Natural killer cell (primary cell): ENCODE results near the gene PHTF1. TPM values are rescaled to one million over a fixed set of nuclear protein-coding genes. Genes with fewer than 3 reads are reported as not detected.

Experiments
- ATAC-seq, 3 donors: fragments of 150-1000 bp in 2 of 3; fragments of 200-7000 bp in 1 of 3; cut with Tn5 transposase; 1 replicate in 1 of 3; 2 replicates in 2 of 3; pipeline ENCODE4 v1.10.0; 2021; ENCODE audit warnings: mild to moderate bottlenecking in 2 of 3, moderate library complexity in 2 of 3
- DNase-seq, 2 donors: peaks; one replicate each; pipeline versions ENCODE4 v3.0.0 to v3.0.0-alpha.2; 2013 to 2021; ENCODE audit warnings: mixed read lengths in 1 of 2
- H3K27ac ChIP-seq: one replicate; pipeline ENCODE4 v1.5.1; 2013; ENCODE audit warnings: mild to moderate bottlenecking, low read length
- H3K27me3 ChIP-seq: one replicate; pipeline ENCODE4 v1.6.1; 2013; ENCODE audit warnings: low read length; ENCODE audit not compliant: control insufficient read depth, insufficient read depth
- H3K36me3 ChIP-seq: one replicate; pipeline ENCODE4 v1.6.1; 2013; ENCODE audit warnings: low read length; ENCODE audit not compliant: control insufficient read depth, insufficient read depth
- H3K4me1 ChIP-seq: one replicate; pipeline ENCODE4 v1.6.1; 2013; ENCODE audit warnings: low read length; ENCODE audit not compliant: control insufficient read depth, insufficient read depth
- H3K4me3 ChIP-seq: one replicate; pipeline ENCODE4 v1.5.1; 2013; ENCODE audit warnings: low read length
- H3K9me3 ChIP-seq: one replicate; pipeline ENCODE4 v1.6.1; 2013; ENCODE audit warnings: low read length; ENCODE audit not compliant: control insufficient read depth, insufficient read depth
- H3K27ac Mint-ChIP-seq, 2 donors: one replicate each; pipeline ENCODE4 v1.8.0; 2022; ENCODE audit warnings: mild to moderate bottlenecking in 2 of 2, mixed read lengths in 2 of 2, moderate library complexity in 1 of 2
- H3K27me3 Mint-ChIP-seq, 2 donors: one replicate each; pipeline ENCODE4 v1.8.0; 2022; ENCODE audit warnings: low read depth in 2 of 2, mixed read lengths in 2 of 2
- H3K36me3 Mint-ChIP-seq: one replicate; pipeline ENCODE4 v1.8.0; 2022; ENCODE audit warnings: mixed read lengths
- H3K4me1 Mint-ChIP-seq, 2 donors: one replicate each; pipeline ENCODE4 v1.8.0; 2022; ENCODE audit warnings: mixed read lengths in 2 of 2
- H3K4me3 Mint-ChIP-seq: one replicate; pipeline ENCODE4 v1.8.0; 2022; ENCODE audit warnings: mild to moderate bottlenecking, moderate library complexity, mixed read lengths
- H3K9me3 Mint-ChIP-seq, 2 donors: one replicate each; pipeline ENCODE4 v1.8.0; 2022; ENCODE audit warnings: mixed read lengths in 2 of 2
- WGBS: methylation state at CpG from one replicate; pipeline ENCODE4 v1.1.7; 2013; ENCODE audit warnings: missing lambda C conversion rate; ENCODE audit not compliant: insufficient coverage; 5-methylcytosine and 5-hydroxymethylcytosine counted together
- intact Hi-C: fragments of 100-400 bp; cut with micrococcal nuclease; formaldehyde crosslinking; loops from one replicate; pipeline ENCODE4 v1.14.2; 2022
- total RNA-seq, 4 donors: library from RNA; stranded (reverse); fragments of 120-200 nt in 1 of 4; gene quantifications; one replicate each; pipeline versions ENCODE4 v1.2.3 to v1.2.4, GENCODE V29; 2013 to 2022
- TF ChIP-seq, protein P1 (sequence below): fragments of 200-600 bp; IDR thresholded peaks from one replicate; pipeline ENCODE4 v1.8.0; 2022; ENCODE audit warnings: antibody characterized with exemption

Gene PHTF1
- total RNA-seq, 3 donors from 2014 or later (not counting 1 experiment from before 2014, with no cell fraction given) = 37.1 to 40.7 (median 40.6) TPM

DNA sequence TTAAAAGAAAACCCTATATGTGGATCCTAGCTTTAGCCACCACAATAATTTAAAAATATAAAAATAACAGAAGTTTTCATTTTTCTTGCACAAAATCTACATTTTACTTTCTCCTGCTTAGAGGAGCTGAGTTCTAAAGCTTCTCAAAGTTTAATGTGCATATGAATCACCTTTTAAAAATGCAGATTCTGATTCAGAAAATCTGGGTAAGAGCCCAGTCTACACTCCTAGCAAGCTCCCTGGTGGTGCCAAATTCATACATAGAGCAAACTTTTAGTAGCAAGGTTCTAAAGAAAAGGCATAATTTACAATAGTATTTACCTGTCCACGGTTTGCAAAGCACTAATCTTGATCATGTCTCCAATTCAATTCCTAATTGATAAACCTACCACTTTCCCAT lies 33.7 kb upstream of the PHTF1 start:
- WGBS = 100% methylated on average over 1 of the region's 1 CpG
- H3K9me3 Mint-ChIP-seq = no peaks in the 10 kb centered on the region
- no peaks in the 10 kb centered on the region for H3K27me3 Mint-ChIP-seq
- peak overlapping the region; percentile 87 to 93 for H3K27ac Mint-ChIP-seq
- DNase-seq (no peak), ATAC-seq (no peak)
- H3K36me3 Mint-ChIP-seq = peaks cover 6% of the 10 kb centered on the region
- H3K4me1 Mint-ChIP-seq = peaks cover 36 to 52% of the 10 kb centered on the region in 2 donors
- Histone ChIP-seq H3K36me3 (peaks cover 37% of the 10 kb centered on the region), H3K9me3 (no peaks in the 10 kb centered on the region), H3K4me3 (no peak overlapping the region), H3K4me1 (peaks cover 13% of the 10 kb centered on the region), H3K27me3 (no peaks in the 10 kb centered on the region), H3K27ac (peak overlapping the region; percentile 75)
- intact Hi-C loops = no loop called here
- no peak overlapping the region for H3K4me3 Mint-ChIP-seq
- TF ChIP-seq, protein P1, sequence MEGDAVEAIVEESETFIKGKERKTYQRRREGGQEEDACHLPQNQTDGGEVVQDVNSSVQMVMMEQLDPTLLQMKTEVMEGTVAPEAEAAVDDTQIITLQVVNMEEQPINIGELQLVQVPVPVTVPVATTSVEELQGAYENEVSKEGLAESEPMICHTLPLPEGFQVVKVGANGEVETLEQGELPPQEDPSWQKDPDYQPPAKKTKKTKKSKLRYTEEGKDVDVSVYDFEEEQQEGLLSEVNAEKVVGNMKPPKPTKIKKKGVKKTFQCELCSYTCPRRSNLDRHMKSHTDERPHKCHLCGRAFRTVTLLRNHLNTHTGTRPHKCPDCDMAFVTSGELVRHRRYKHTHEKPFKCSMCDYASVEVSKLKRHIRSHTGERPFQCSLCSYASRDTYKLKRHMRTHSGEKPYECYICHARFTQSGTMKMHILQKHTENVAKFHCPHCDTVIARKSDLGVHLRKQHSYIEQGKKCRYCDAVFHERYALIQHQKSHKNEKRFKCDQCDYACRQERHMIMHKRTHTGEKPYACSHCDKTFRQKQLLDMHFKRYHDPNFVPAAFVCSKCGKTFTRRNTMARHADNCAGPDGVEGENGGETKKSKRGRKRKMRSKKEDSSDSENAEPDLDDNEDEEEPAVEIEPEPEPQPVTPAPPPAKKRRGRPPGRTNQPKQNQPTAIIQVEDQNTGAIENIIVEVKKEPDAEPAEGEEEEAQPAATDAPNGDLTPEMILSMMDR = no peak

DNA sequence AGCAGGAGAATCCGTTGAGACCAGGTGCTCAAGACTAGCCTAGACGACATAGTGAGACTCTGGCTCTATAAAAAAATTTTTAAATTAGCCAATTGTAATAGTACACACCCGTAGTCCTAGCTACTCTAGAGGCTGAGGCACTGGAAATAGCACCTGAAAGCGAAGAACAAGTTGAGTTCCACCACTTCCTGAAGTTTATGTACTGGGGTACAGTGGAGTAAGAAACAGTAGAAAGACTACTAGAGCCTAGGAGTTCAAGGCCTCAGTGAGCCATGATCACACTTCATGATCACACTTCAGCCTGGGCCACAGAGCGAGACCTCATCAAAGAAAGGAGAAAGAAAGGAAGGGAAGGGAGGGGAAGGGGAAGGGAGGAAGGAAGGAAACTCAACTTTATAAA lies 33.2 kb upstream of the PHTF1 start:
- intact Hi-C loops = no loop called here
- peaks cover 13% of the 10 kb centered on the region for H3K4me1 ChIP-seq
- H3K9me3 ChIP-seq = no peaks in the 10 kb centered on the region
- H3K27me3 ChIP-seq = no peaks in the 10 kb centered on the region
- H3K36me3 Mint-ChIP-seq = peaks cover 6% of the 10 kb centered on the region
- peaks cover 36 to 57% of the 10 kb centered on the region in 2 donors for H3K4me1 Mint-ChIP-seq
- H3K27ac ChIP-seq = peak overlapping the region; percentile 75
- 36% methylated on average over 4 of the region's 5 CpGs for WGBS
- H3K27ac Mint-ChIP-seq = peak overlapping the region; percentile 87 to 93
- peak in 1 of 2 donors; percentile 43 for DNase-seq
- TF ChIP-seq, protein P1 = no peak
- no peak overlapping the region for H3K4me3 ChIP-seq
- H3K9me3 Mint-ChIP-seq = no peaks in the 10 kb centered on the region
- peaks cover 34% of the 10 kb centered on the region for H3K36me3 ChIP-seq
- no peaks in the 10 kb centered on the region for H3K27me3 Mint-ChIP-seq
- H3K4me3 Mint-ChIP-seq = peak overlapping the region; percentile 75
- ATAC-seq = peak; percentile 83 to 89 (median 87)

DNA sequence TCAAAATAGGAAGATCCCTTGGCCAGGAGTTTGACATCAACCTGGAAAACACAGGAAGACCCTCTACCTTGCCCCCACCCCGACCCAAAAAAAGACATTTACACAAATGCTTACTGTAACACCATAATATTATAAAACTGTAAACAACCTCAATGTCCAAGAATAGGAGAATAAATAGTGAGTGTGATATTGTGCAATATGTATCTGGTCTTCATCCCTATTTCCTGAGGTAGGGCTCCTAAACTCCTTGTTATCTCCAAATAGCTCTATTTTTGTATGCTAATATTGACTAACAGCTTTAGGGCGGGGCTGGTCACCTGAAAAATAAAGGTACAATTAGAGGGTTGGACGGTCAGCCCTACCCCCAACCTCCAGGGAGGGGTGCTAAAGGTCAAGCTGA lies 29.5 kb upstream of the PHTF1 start:
- no peak for ATAC-seq
- Histone ChIP-seq H3K4me1 (peaks cover 17% of the 10 kb centered on the region), H3K9me3 (no peaks in the 10 kb centered on the region), H3K27ac (no peak overlapping the region), H3K4me3 (no peak overlapping the region), H3K27me3 (no peaks in the 10 kb centered on the region), H3K36me3 (peaks cover 7% of the 10 kb centered on the region)
- H3K9me3 Mint-ChIP-seq = no peaks in the 10 kb centered on the region
- TF ChIP-seq, protein P1 = no peak
- H3K27me3 Mint-ChIP-seq = no peaks in the 10 kb centered on the region
- 97% methylated on average over 3 of the region's 3 CpGs for WGBS
- H3K4me3 Mint-ChIP-seq = no peak overlapping the region
- peak overlapping the region; percentile 20 to 68 for H3K27ac Mint-ChIP-seq
- peaks cover 43 to 64% of the 10 kb centered on the region in 2 donors for H3K4me1 Mint-ChIP-seq
- intact Hi-C loops = no loop called here
- H3K36me3 Mint-ChIP-seq = no peaks in the 10 kb centered on the region
- DNase-seq = no peak

DNA sequence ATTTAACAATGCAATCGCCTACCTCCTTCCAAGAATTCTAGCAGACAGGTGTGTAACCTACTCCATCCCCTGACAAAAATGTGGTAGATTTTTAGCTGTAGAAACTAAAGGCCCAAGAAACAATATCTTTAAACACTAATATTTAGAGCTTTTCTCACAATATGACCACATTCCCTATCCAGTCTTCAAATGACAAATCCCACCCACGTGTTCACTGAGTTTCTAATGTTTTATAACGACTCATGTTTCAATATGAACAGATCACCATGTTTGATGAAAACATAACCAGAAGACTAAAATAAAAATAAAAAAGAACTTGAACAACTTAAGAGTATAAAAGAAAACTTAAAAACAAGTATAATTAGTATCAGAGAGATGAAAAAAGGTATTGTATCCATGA lies 28.4 kb upstream of the PHTF1 start:
- Mint-ChIP-seq H3K27me3 (no peaks in the 10 kb centered on the region), H3K27ac (peak overlapping the region in 1 of 2 donors; percentile 68), H3K9me3 (no peaks in the 10 kb centered on the region), H3K36me3 (no peaks in the 10 kb centered on the region), H3K4me1 (peaks cover 45 to 58% of the 10 kb centered on the region in 2 donors), H3K4me3 (no peak overlapping the region)
- Histone ChIP-seq H3K27ac (no peak overlapping the region), H3K4me3 (no peak overlapping the region), H3K4me1 (peaks cover 17% of the 10 kb centered on the region), H3K27me3 (no peaks in the 10 kb centered on the region), H3K36me3 (peaks cover 7% of the 10 kb centered on the region), H3K9me3 (no peaks in the 10 kb centered on the region)
- DNase-seq (no peak), ATAC-seq (no peak)
- intact Hi-C loops = no loop called here
- WGBS = 82% methylated on average over 3 of the region's 3 CpGs
- TF ChIP-seq, protein P1 = no peak
